UCSD-AML1 (cell line): Measurements from ENCODE around the gene MFF.
A peak's percentile ranks its signal among the peaks of the same experiment; 100 is the strongest.

Source experiments
- DNase-seq: peaks from one replicate; lab custom pipeline; 2025; ENCODE audit not compliant: unreplicated experiment; lab: John Stamatoyannopoulos, UW

The MFF gene

GRCh38 chr2:227324995-227325838, at the start of gene MFF:
Gene MFF, plus strand, starts transcription at chr2:227325251. Its CDS starts 5,415 bp downstream, at chr2:227330666.
- DNase-seq: peak; percentile 91

GRCh38 chr2:227280895-227281294, 44.2 kb upstream of the MFF start:
- DNase-seq: no peak

- DNase-seq: no peak
These were observed 39.3 kb upstream of the MFF start for GRCh38 chr2:227285741-227286236.

- no peak for DNase-seq
These were observed 37.3 kb upstream of the MFF start for GRCh38 chr2:227287771-227288170.

- no peak for DNase-seq
These were observed 32.7 kb upstream of the MFF start for GRCh38 chr2:227292314-227292713.

- no peak for DNase-seq
These were observed 31.5 kb upstream of the MFF start for GRCh38 chr2:227293531-227293930.

- no peak for DNase-seq
These were observed 29.2 kb upstream of the MFF start for GRCh38 chr2:227295806-227296205.

- DNase-seq: no peak
These were observed 28.2 kb upstream of the MFF start for GRCh38 chr2:227296671-227297405.

GRCh38 chr2:227301523-227301922, 23.5 kb upstream of the MFF start:
- DNase-seq: no peak

GRCh38 chr2:227308784-227309183, 16.3 kb upstream of the MFF start:
- no peak for DNase-seq

GRCh38 chr2:227310756-227311110, 14.3 kb upstream of the MFF start:
- DNase-seq: no peak

GRCh38 chr2:227311861-227312506, 13.1 kb upstream of the MFF start:
- no peak for DNase-seq

GRCh38 chr2:227312579-227312978, 12.5 kb upstream of the MFF start:
- DNase-seq: no peak

- DNase-seq: no peak
These were observed 11.7 kb upstream of the MFF start for GRCh38 chr2:227313310-227313709.

- no peak for DNase-seq
These were observed 7.2 kb upstream of the MFF start for GRCh38 chr2:227317834-227318233.

GRCh38 chr2:227320305-227321094, 4.6 kb upstream of the MFF start:
- DNase-seq: no peak

- DNase-seq: no peak
These were observed 2.4 kb upstream of the MFF start for GRCh38 chr2:227322530-227323205.

GRCh38 chr2:227323818-227324217, 1.2 kb upstream of the MFF start:
- DNase-seq: no peak

GRCh38 chr2:227324642-227324994, 433 bp upstream of the MFF start:
- peak; percentile 26 for DNase-seq

- peak; percentile 59 for DNase-seq
These were observed 766 bp downstream of the MFF start for GRCh38 chr2:227325839-227326195.

GRCh38 chr2:227326783-227327182, 1.7 kb downstream of the MFF start:
- DNase-seq: no peak
